Keratinocyte (primary cell): ENCODE results near the gene INO80D. TPM values are rescaled to one million over a fixed set of nuclear protein-coding genes. Genes with fewer than 3 reads are reported as not detected.

Experiments
- DNase-seq: peaks from one replicate; pipeline ENCODE4 v3.0.0-alpha.2; 2011; ENCODE audit warnings: low read depth, missing footprints, low spot score
- FAIRE-seq: peaks from 2 replicates; lab custom pipeline; 2011; peaks lifted over from hg19 to GRCh38; lab: Jason Lieb, UNC
- H2AFZ ChIP-seq: 2 replicates; pipeline ENCODE4 v1.6.0; 2012; ENCODE audit warnings: low read length, control low read depth, inconsistent platforms; ENCODE audit not compliant: control insufficient read depth
- H3K27ac ChIP-seq: 2 replicates; pipeline ENCODE4 v1.5.1; 2011; ENCODE audit warnings: low read length; ENCODE audit not compliant: control insufficient read depth, insufficient read depth
- H3K27me3 ChIP-seq: 3 replicates; pipeline ENCODE4 v1.6.0; 2011; ENCODE audit warnings: low read length; ENCODE audit not compliant: control insufficient read depth, insufficient read depth; ENCODE audit errors: extremely low read depth
- H3K36me3 ChIP-seq, 2 experiments: 2 replicates in 1 of 2; 3 replicates in 1 of 2; pipeline ENCODE4 v1.5.1; 2011; ENCODE audit warnings: low read length in 2 of 2, mild to moderate bottlenecking in 1 of 2; ENCODE audit not compliant: control insufficient read depth in 2 of 2, insufficient read depth in 2 of 2; ENCODE audit errors: extremely low read depth in 1 of 2
- H3K4me1 ChIP-seq: 3 replicates; pipeline ENCODE4 v1.5.1; 2011; ENCODE audit warnings: low read length; ENCODE audit not compliant: control insufficient read depth, insufficient read depth; ENCODE audit errors: extremely low read depth
- H3K4me2 ChIP-seq: 3 replicates; pipeline ENCODE4 v1.6.0; 2011; ENCODE audit warnings: low read depth, low read length; ENCODE audit not compliant: control insufficient read depth, insufficient read depth; ENCODE audit errors: extremely low read depth
- H3K4me3 ChIP-seq, 3 experiments: fragments of 200-600 bp in 1 of 3; sonication (generic) in 1 of 3; 2 replicates in 2 of 3; 3 replicates in 1 of 3; pipeline ENCODE4 v1.5.1; 2011 to 2016; ENCODE audit warnings: low read length in 3 of 3, mild to moderate bottlenecking in 3 of 3, control low read depth in 2 of 3, inconsistent platforms in 1 of 3, low read depth in 1 of 3, mixed read lengths in 1 of 3, mixed run types in 1 of 3, moderate library complexity in 1 of 3; ENCODE audit not compliant: control insufficient read depth in 2 of 3, insufficient read depth in 2 of 3; ENCODE audit errors: extremely low read depth in 1 of 3
- H3K79me2 ChIP-seq: 2 replicates; pipeline ENCODE4 v1.6.0; 2012; ENCODE audit warnings: low read length; ENCODE audit not compliant: control insufficient read depth, insufficient read depth
- H3K9ac ChIP-seq: 3 replicates; pipeline ENCODE4 v1.6.0; 2011; ENCODE audit warnings: low read length; ENCODE audit not compliant: control insufficient read depth, insufficient read depth; ENCODE audit errors: extremely low read depth
- H3K9me1 ChIP-seq: 3 replicates; pipeline ENCODE4 v1.6.0; 2011; ENCODE audit warnings: low read length; ENCODE audit not compliant: control insufficient read depth, insufficient read depth; ENCODE audit errors: extremely low read depth
- H3K9me3 ChIP-seq: 2 replicates; pipeline ENCODE4 v1.5.1; 2012; ENCODE audit warnings: low read depth, low read length; ENCODE audit not compliant: control insufficient read depth
- H4K20me1 ChIP-seq: 3 replicates; pipeline ENCODE4 v1.6.0; 2011; ENCODE audit warnings: low read length; ENCODE audit not compliant: control insufficient read depth, insufficient read depth; ENCODE audit errors: extremely low read depth
- EZH2 ChIP-seq: IDR thresholded peaks from one replicate; pipeline ENCODE4 v1.6.1; 2012; ENCODE audit warnings: inconsistent platforms, mild to moderate bottlenecking, low read length, moderate library complexity
- dilution Hi-C: fragments of 300-500 bp; cut with MboI; formaldehyde crosslinking; loops from one replicate; pipeline ENCODE4 v1.7.0; 2020; ENCODE audit warnings: low sequenced_read_pairs; ENCODE audit not compliant: extremely low pct_ligation_motif_present
- polyA plus RNA-seq, 5 experiments: library from polyadenylated mRNA; depleted of rRNA in 3 of 5; stranded (reverse) in 3 of 5; stranded (forward) in 1 of 5; unstranded in 1 of 5; fragments of >200 nt; gene quantifications; 1 replicate in 1 of 5; 2 replicates in 3 of 5; 3 replicates in 1 of 5; pipeline versions ENCODE4 v1.2.1 to v1.2.3, GENCODE V29; 2011 to 2012; ENCODE audit warnings: missing spikeins in 2 of 5, low read depth in 1 of 5, low replicate concordance in 1 of 5
- TF ChIP-seq, protein P1 (sequence below), 3 experiments: IDR thresholded peaks in 1 of 3; conservative IDR thresholded peaks in 1 of 3; optimal IDR thresholded peaks in 1 of 3; 2 replicates in 2 of 3; 3 replicates in 1 of 3; pipeline versions ENCODE3 to v1.5.1; 2011; ENCODE audit warnings: low read length in 3 of 3, mild to moderate bottlenecking in 3 of 3, moderate library complexity in 2 of 3, control low read depth in 1 of 3, inconsistent platforms in 1 of 3; ENCODE audit not compliant: insufficient read depth in 2 of 3; ENCODE audit errors: extremely low read depth in 1 of 3

INO80D gene
- polyA plus RNA-seq, 1 donor (not counting 4 experiments of a cell fraction or from before 2014, with no cell fraction given): 4.1 TPM

DNA sequence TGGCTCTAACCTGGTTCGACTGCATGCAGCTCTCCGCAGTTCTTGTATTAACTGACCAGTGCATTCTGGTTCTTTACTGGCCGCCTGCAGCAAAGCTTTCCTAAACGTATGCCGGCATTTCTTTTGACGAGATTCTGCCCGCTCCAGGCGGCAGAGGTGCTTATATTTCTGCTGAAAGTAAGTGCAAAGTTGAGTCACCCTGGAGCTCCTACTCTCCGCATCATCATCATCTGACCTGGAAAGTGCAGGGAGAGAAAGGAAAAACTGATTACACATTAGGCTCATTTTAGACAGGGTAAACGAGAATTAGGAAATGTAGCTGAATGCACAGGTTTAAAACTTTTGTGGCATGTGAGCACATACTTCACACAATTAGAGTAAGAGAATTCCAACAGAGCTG lies 57.9 kb downstream of the INO80D start:
- H3K4me1 ChIP-seq: peaks cover 3% of the 10 kb centered on the region
- no peak overlapping the region for H3K27ac ChIP-seq
- FAIRE-seq (no peak), DNase-seq (no peak)
- peaks cover 5% of the 10 kb centered on the region for H3K79me2 ChIP-seq
- no peak overlapping the region for H3K4me3 ChIP-seq
- H3K4me2 ChIP-seq: no peak overlapping the region
- no peaks in the 10 kb centered on the region for H3K9me3 ChIP-seq
- peaks cover 1 to 5% of the 10 kb centered on the region in 2 experiments for H3K36me3 ChIP-seq
- H3K27me3 ChIP-seq: no peaks in the 10 kb centered on the region
- no peak overlapping the region for H3K9ac ChIP-seq
- H3K9me1 ChIP-seq: peaks cover 2% of the 10 kb centered on the region
- H4K20me1 ChIP-seq: no peaks in the 10 kb centered on the region
- TF ChIP-seq EZH2: no peak
- TF ChIP-seq, protein P1, sequence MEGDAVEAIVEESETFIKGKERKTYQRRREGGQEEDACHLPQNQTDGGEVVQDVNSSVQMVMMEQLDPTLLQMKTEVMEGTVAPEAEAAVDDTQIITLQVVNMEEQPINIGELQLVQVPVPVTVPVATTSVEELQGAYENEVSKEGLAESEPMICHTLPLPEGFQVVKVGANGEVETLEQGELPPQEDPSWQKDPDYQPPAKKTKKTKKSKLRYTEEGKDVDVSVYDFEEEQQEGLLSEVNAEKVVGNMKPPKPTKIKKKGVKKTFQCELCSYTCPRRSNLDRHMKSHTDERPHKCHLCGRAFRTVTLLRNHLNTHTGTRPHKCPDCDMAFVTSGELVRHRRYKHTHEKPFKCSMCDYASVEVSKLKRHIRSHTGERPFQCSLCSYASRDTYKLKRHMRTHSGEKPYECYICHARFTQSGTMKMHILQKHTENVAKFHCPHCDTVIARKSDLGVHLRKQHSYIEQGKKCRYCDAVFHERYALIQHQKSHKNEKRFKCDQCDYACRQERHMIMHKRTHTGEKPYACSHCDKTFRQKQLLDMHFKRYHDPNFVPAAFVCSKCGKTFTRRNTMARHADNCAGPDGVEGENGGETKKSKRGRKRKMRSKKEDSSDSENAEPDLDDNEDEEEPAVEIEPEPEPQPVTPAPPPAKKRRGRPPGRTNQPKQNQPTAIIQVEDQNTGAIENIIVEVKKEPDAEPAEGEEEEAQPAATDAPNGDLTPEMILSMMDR (optimal IDR thresholded peaks at IDR 0.05 in 1 of 3, IDR thresholded peaks at IDR 0.05 in 1 of 3, conservative IDR thresholded peaks at IDR 0.05 in 1 of 3; ENCODE audit: extremely low read depth in 1 of 3, insufficient read depth in 2 of 3, low read length in 3 of 3): no peak
- dilution Hi-C loops: no loop called here
- H2AFZ ChIP-seq: no peak overlapping the region

DNA sequence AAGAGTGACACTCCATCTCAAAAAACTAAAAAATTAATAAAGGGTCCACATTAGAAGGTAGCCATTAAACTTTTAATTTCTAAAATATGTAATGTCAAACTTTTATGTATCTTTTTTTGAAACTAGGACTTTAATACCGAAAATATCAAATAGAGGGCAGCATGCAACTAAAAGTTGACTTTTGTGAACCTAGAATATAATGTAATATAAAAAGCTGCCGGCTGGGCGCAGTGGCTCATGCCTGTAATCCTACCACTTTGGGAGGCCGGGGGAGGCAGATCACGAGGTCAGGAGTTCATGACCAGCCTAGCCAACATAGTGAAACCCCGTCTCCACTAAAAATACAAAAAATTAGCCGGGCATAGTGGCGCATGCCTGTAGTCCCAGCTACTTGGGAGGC lies 62.8 kb downstream of the INO80D start:
- H3K9me3 ChIP-seq: no peaks in the 10 kb centered on the region
- no peak overlapping the region for H3K4me3 ChIP-seq
- H3K36me3 ChIP-seq: peaks cover 4% of the 10 kb centered on the region in 2 experiments
- no peaks in the 10 kb centered on the region for H3K9me1 ChIP-seq
- no peaks in the 10 kb centered on the region for H4K20me1 ChIP-seq
- H3K27ac ChIP-seq: no peak overlapping the region
- H2AFZ ChIP-seq: no peak overlapping the region
- no peak for TF ChIP-seq EZH2
- TF ChIP-seq, protein P1 (optimal IDR thresholded peaks at IDR 0.05 in 1 of 3, IDR thresholded peaks at IDR 0.05 in 1 of 3, conservative IDR thresholded peaks at IDR 0.05 in 1 of 3; ENCODE audit: extremely low read depth in 1 of 3, insufficient read depth in 2 of 3, low read length in 3 of 3): no peak
- no peak for DNase-seq
- no peaks in the 10 kb centered on the region for H3K4me1 ChIP-seq
- no peak overlapping the region for H3K4me2 ChIP-seq
- no peak for FAIRE-seq
- dilution Hi-C loops: no loop called here
- H3K79me2 ChIP-seq: no peaks in the 10 kb centered on the region
- H3K27me3 ChIP-seq: no peaks in the 10 kb centered on the region
- H3K9ac ChIP-seq: no peak overlapping the region
